ENCODE results near the gene ZNF747. TPM values are rescaled to one million over a fixed set of nuclear protein-coding genes. Genes with fewer than 3 reads are reported as not detected.

ZNF747 gene
- total RNA-seq, 4 donors from 2014 or later = 7.8 to 12.1 (median 10.1) TPM

GRCh38 chr16:30546115-30546514 is 11.5 kb upstream of the ZNF747 start:
- TF ChIP-seq CTCF (IDR thresholded peaks at IDR 0.05; ENCODE audit: low read depth) = no peak

- TF ChIP-seq CTCF (IDR thresholded peaks at IDR 0.05; ENCODE audit: low read depth) = no peak
Measured at GRCh38 chr16:30543067-30543466, 8.4 kb upstream of the ZNF747 start.

GRCh38 chr16:30541502-30542329 is 7.1 kb upstream of the ZNF747 start:
- TF ChIP-seq CTCF (IDR thresholded peaks at IDR 0.05; ENCODE audit: low read depth) = no peak

- no peak for TF ChIP-seq CTCF (IDR thresholded peaks at IDR 0.05; ENCODE audit: low read depth)
Measured at GRCh38 chr16:30539000-30539964, 4.6 kb upstream of the ZNF747 start.

GRCh38 chr16:30535777-30536190 is 1.1 kb upstream of the ZNF747 start:
- no peak for TF ChIP-seq CTCF (IDR thresholded peaks at IDR 0.05; ENCODE audit: low read depth)

- no peak for TF ChIP-seq CTCF (IDR thresholded peaks at IDR 0.05; ENCODE audit: low read depth)
Measured at GRCh38 chr16:30535106-30535776, 583 bp upstream of the ZNF747 start.

Data from subcutaneous adipose tissue (tissue), 4 donors.